HepG2 (cell line): ENCODE measurements around the gene UAP1L1. TPM values are rescaled to one million over a fixed set of nuclear protein-coding genes. Genes with fewer than 3 reads are reported as not detected.

Source experiments
- AGO1 ChIP-seq: fragments of 200-400 bp; formaldehyde crosslinking; IDR thresholded peaks from 2 replicates; pipeline ENCODE4 v1.6.1; 2017; ENCODE audit warnings: mild to moderate bottlenecking, low read depth, low read length, moderate library complexity; ENCODE audit not compliant: poor library complexity, severe bottlenecking
- AKAP8 ChIP-seq: sonication (generic); formaldehyde crosslinking; IDR thresholded peaks from 2 replicates; pipeline ENCODE4 v1.5.1; 2020; ENCODE audit warnings: mild to moderate bottlenecking, missing genetic modification reagents
- BRF2 ChIP-seq: sonication (generic); formaldehyde crosslinking; IDR thresholded peaks from 2 replicates; pipeline ENCODE4 v1.8.1; 2022; ENCODE audit warnings: mild to moderate bottlenecking, missing genetic modification reagents
- GPN1 ChIP-seq: sonication (generic); formaldehyde crosslinking; IDR thresholded peaks from 2 replicates; pipeline ENCODE4 v1.5.1; 2020; ENCODE audit warnings: missing genetic modification reagents, borderline replicate concordance
- MBD4 ChIP-seq: IDR thresholded peaks from 2 replicates; pipeline ENCODE4 v1.6.1; 2012; ENCODE audit warnings: low read length, inconsistent platforms, borderline replicate concordance
- MXD1 ChIP-seq: sonication (generic); formaldehyde crosslinking; IDR thresholded peaks from 2 replicates; pipeline ENCODE4 v1.4.0; 2020; ENCODE audit warnings: mild to moderate bottlenecking, missing genetic modification reagents
- RERE ChIP-seq: IDR thresholded peaks from 2 replicates; pipeline ENCODE4 v1.6.1; 2016; ENCODE audit warnings: low read depth, missing genetic modification reagents, missing compliant biosample characterization
- SATB2 ChIP-seq: sonication (generic); formaldehyde crosslinking; IDR thresholded peaks from 2 replicates; pipeline ENCODE4 v1.5.0; 2020; ENCODE audit warnings: missing genetic modification reagents
- TBX2 ChIP-seq: sonication (generic); formaldehyde crosslinking; IDR thresholded peaks from 2 replicates; pipeline ENCODE4 v1.5.0; 2020; ENCODE audit warnings: missing genetic modification reagents, mild to moderate bottlenecking, borderline replicate concordance
- TIGD3 ChIP-seq: sonication (generic); formaldehyde crosslinking; IDR thresholded peaks from 2 replicates; pipeline ENCODE4 v1.5.1; 2020; ENCODE audit warnings: mild to moderate bottlenecking, missing genetic modification reagents, borderline replicate concordance
- ZFP36 ChIP-seq: fragments of 150-350 bp; IDR thresholded peaks from 2 replicates; pipeline ENCODE4 v1.6.1; 2018; ENCODE audit warnings: borderline replicate concordance, low read length, low read depth; ENCODE audit not compliant: partially characterized antibody
- ZNF124 ChIP-seq: sonication (generic); formaldehyde crosslinking; IDR thresholded peaks from 2 replicates; pipeline ENCODE4 v1.4.0; 2020; ENCODE audit warnings: missing genetic modification reagents
- ZNF503 ChIP-seq: sonication (generic); formaldehyde crosslinking; IDR thresholded peaks from 2 replicates; pipeline ENCODE4 v1.4.0; 2020; ENCODE audit warnings: missing genetic modification reagents
- ZNF557 ChIP-seq: sonication (generic); formaldehyde crosslinking; IDR thresholded peaks from 2 replicates; pipeline ENCODE4 v1.4.0; 2020; ENCODE audit warnings: missing genetic modification reagents
- ZNF564 ChIP-seq: sonication (generic); formaldehyde crosslinking; IDR thresholded peaks from 2 replicates; pipeline ENCODE4 v1.8.1; 2023; ENCODE audit warnings: mild to moderate bottlenecking, missing genetic modification reagents
- ZNF580 ChIP-seq: IDR thresholded peaks from 2 replicates; pipeline ENCODE4 v1.6.1; 2016; ENCODE audit warnings: low read depth, borderline replicate concordance
- polyA plus RNA-seq, 8 experiments: library from polyadenylated mRNA; depleted of rRNA in 3 of 8; stranded (reverse) in 7 of 8; unstranded in 1 of 8; fragments of >200 nt; fragmentation: Illumina TruSeq in 4 of 8; extraction: Trizol in 4 of 8; gene quantifications; 2 replicates each; pipeline versions ENCODE4 v1.2.1 to v1.2.3, GENCODE V29; 2011 to 2016; ENCODE audit warnings: low read depth in 4 of 8, missing spikeins in 1 of 8, mixed read lengths in 1 of 8; ENCODE audit not compliant: insufficient read depth in 1 of 8
- total RNA-seq, 5 experiments: library from RNA; depleted of rRNA; stranded (reverse); fragments of >200 nt; fragmentation: Illumina TruSeq; extraction: Trizol; gene quantifications; 2 replicates each; pipeline ENCODE4 v1.2.3, GENCODE V29; 2016; ENCODE audit warnings: low read depth in 1 of 5

Gene UAP1L1
- total and polyA plus RNA-seq, 2 of the 13 experiments (the other 11 are each of a cell fraction or from before 2014, with no cell fraction given), result 5.4 to 6.4 TPM

- TF ChIP-seq RERE (CRISPR knock-in tag) (no peak), TBX2 (CRISPR knock-in tag) (no peak), ZNF124 (CRISPR knock-in tag) (no peak), TIGD3 (CRISPR knock-in tag) (no peak), ZFP36 (no peak), GPN1 (CRISPR knock-in tag) (no peak), SATB2 (CRISPR knock-in tag) (no peak), MXD1 (CRISPR knock-in tag) (peak; percentile 40; the same call in 1 of the 2 replicates), ZNF564 (CRISPR knock-in tag) (no peak), AGO1 (no peak), AKAP8 (CRISPR knock-in tag) (no peak), ZNF557 (CRISPR knock-in tag) (no peak), MBD4 (no peak), ZNF580 (no peak), ZNF503 (CRISPR knock-in tag) (no peak), BRF2 (CRISPR knock-in tag) (no peak)
These were observed 48.0 kb upstream of the UAP1L1 start (continued) for GRCh38 chr9:137029058-137029936.
